NB4 (cell line): ENCODE results near the gene HEPACAM2.

ENCODE experiments used
- CTCF ChIP-seq: IDR thresholded peaks from one replicate; pipeline ENCODE4 v1.5.1; 2012; ENCODE audit warnings: low read depth, low read length
- POLR2A ChIP-seq: IDR thresholded peaks from 2 replicates; pipeline ENCODE4 v1.6.1; 2011; ENCODE audit warnings: mild to moderate bottlenecking; ENCODE audit not compliant: insufficient read length; ENCODE audit errors: extremely low read depth

DNA sequence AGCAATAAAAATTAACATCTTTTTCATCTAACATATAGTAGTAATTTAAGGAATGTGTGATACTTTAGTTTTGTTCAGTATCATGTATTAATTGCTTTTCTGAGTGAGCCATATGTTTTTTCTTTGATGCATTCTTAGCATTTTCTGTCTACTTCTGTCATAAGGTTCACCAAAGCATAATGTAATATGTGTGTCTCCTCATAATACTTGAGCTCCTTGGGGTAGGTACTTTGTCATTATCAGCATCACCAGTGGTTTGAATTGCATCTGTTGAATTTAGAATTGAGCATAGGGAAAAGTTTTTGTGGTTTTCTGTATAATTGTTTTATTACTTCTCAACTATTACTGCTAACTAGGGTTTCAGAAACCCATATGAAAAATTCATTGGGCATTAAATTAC, 32.4 kb upstream of the HEPACAM2 start:
- TF ChIP-seq CTCF (no peak), POLR2A (no peak)
